SK-MEL-5 (cell line): ENCODE results near the gene SUSD3. TPM values are rescaled to one million over a fixed set of nuclear protein-coding genes. Genes with fewer than 3 reads are reported as not detected.

Experiments used
- DNase-seq: peaks from one replicate; pipeline ENCODE4 v3.0.0-alpha.2; 2016; ENCODE audit warnings: low read depth, low spot score
- in situ Hi-C: cut with HindIII; loops from 2 replicates; pipeline ENCODE4 v1.10.0; 2016; ENCODE audit warnings: low sequenced_read_pairs, high pct_unique_total_duplicates, low pct_unique_long_range_greater_than_20kb
- total RNA-seq: library from RNA; depleted of rRNA; stranded (reverse); fragments of >200 nt; shearing (Covaris generic); gene quantifications from 2 replicates; pipeline ENCODE4 v1.2.3, GENCODE V29; 2014

Gene SUSD3
- total RNA-seq, 1 experiment from 2014 or later: 0.90 TPM

- in situ Hi-C loops: no loop called here
- no peak for DNase-seq
Measured at GRCh38 chr9:93043122-93043521, 15.4 kb upstream of the SUSD3 start.

- in situ Hi-C loops: no loop called here
Measured at GRCh38 chr9:93045521-93045920, 13.0 kb upstream of the SUSD3 start.

GRCh38 chr9:93048566-93049448, 9.7 kb upstream of the SUSD3 start:
- in situ Hi-C loops: no loop called here
- DNase-seq: no peak

More at GRCh38 chr9:93045521-93045920, 13.0 kb upstream of the SUSD3 start:
- no peak for DNase-seq

GRCh38 chr9:93049491-93049890, 9.0 kb upstream of the SUSD3 start:
- in situ Hi-C loops: no loop called here
- DNase-seq: no peak

GRCh38 chr9:93050231-93050630, 8.3 kb upstream of the SUSD3 start:
- in situ Hi-C loops: no loop called here

GRCh38 chr9:93051680-93052089, 6.8 kb upstream of the SUSD3 start:
- in situ Hi-C loops: no loop called here
- DNase-seq: no peak

More at GRCh38 chr9:93050231-93050630, 8.3 kb upstream of the SUSD3 start:
- no peak for DNase-seq

- in situ Hi-C loops: no loop called here
- no peak for DNase-seq
Measured at GRCh38 chr9:93052791-93053540, 5.5 kb upstream of the SUSD3 start.

- in situ Hi-C loops: no loop called here
- no peak for DNase-seq
Measured at GRCh38 chr9:93053781-93054331, 4.6 kb upstream of the SUSD3 start.

- no peak for DNase-seq
- in situ Hi-C loops: no loop called here
Measured at GRCh38 chr9:93054758-93055704, 3.5 kb upstream of the SUSD3 start.

GRCh38 chr9:93057042-93057702, 1.3 kb upstream of the SUSD3 start:
- no peak for DNase-seq
- in situ Hi-C loops: no loop called here

GRCh38 chr9:93057703-93058354, 672 bp upstream of the SUSD3 start:
- no peak for DNase-seq
- in situ Hi-C loops: no loop called here

- in situ Hi-C loops: no loop called here
- no peak for DNase-seq
Measured at GRCh38 chr9:93059011-93059714, 662 bp downstream of the SUSD3 start.

- DNase-seq: no peak
- in situ Hi-C loops: no loop called here
Measured at GRCh38 chr9:93059715-93060578, 1.4 kb downstream of the SUSD3 start.

GRCh38 chr9:93060746-93061259, 2.3 kb downstream of the SUSD3 start:
- in situ Hi-C loops: no loop called here
- DNase-seq: no peak

GRCh38 chr9:93061260-93061751, 2.8 kb downstream of the SUSD3 start:
- in situ Hi-C loops: no loop called here
- no peak for DNase-seq
